ENCODE results near the gene MUC21. TPM values are rescaled to one million over a fixed set of nuclear protein-coding genes. Genes with fewer than 3 reads are reported as not detected.

MUC21 gene
- total RNA-seq = not detected
- long read RNA-seq = 0 reads

DNA sequence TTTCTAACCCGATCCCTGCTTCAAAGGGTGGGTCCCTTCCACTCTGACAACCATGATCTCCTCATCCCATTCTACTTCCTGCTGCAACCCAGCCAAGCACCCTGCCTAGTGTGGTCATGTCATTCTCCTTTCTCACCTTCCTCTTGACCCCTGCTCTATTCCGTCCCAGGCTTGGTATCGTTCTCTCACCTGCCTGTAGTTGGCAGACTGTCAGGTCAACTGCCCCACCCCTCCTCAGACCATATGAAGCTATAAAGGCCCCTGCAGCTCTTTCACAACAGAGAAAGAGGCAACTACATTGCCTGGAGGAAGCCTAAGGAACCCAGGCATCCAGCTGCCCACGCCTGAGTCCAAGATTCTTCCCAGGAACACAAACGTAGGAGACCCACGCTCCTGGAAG, at the start of gene MUC21:
MUC21 (plus strand) TSS at position 280 of the 400 bp plus-strand sequence. CDS start 241 bp downstream, outside the sequence.
- no peak for DNase-seq (ENCODE audit: low spot score)
- intact Hi-C loops (cut with DNase I) = no loop called here

DNA sequence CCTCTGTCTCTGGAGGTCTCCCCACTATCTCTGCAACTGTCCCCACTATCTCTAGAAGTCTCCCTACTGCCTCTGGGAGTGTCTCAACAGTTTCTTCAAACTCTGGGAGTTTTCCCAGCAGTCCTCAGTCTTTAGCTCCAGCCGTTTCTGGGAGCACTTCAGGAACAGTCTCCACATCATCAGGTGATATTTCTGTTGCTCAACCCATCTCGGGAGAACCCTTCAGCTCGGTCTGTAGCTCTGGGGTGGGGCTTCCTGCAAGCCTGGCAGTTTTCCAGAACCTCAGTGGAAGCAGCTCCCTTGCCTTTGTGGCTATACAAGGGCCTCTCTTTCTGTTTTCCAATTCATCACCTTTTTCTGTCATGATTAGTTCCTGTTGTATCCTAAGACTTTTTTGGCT, 48.5 kb upstream of the MUC21 start:
- DNase-seq (ENCODE audit: low spot score) = no peak
- intact Hi-C loops (cut with DNase I) = no loop called here

DNA sequence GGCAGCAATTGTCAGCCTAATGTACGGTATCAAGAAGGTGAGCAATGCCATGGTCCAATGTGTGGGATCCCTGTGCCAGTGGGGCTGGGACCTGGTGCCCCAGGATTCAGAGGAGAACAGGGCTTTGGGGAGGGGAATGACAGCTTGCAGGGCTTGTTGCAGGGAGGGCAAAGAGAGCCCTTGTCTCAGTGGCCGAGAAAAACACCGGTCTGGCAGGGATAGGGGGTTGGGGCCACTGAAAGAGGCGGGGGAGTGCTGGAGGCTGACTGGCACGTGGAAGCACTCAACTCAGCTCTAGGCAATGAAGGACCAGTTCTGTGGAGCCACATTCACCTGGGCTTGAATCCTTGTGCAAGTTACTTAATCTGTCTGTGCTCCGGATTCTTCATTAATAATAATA, 46.3 kb upstream of the MUC21 start:
- intact Hi-C loops (cut with DNase I) = no loop called here
- DNase-seq (ENCODE audit: low spot score) = no peak

DNA sequence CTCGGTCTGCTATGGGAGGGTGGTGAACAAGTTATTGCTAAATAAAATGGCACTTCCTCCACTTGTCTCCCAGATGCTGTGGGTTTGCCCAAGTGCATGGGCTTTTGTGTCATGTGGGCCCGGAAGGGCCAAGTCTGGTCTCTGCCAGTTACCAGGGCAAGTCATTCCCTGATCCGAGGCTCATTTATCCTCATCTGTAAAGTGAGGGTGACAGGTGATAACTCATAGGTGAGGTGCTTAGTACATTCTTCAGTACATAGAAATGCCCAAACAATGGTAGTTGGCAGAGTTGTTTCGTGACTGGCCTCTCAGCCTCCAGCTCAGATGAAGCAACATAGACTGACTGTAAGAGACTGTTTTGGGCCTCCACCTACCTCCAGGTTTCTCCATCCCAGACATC, 44.8 kb upstream of the MUC21 start:
- intact Hi-C loops (cut with DNase I) = no loop called here
- no peak for DNase-seq (ENCODE audit: low spot score)

DNA sequence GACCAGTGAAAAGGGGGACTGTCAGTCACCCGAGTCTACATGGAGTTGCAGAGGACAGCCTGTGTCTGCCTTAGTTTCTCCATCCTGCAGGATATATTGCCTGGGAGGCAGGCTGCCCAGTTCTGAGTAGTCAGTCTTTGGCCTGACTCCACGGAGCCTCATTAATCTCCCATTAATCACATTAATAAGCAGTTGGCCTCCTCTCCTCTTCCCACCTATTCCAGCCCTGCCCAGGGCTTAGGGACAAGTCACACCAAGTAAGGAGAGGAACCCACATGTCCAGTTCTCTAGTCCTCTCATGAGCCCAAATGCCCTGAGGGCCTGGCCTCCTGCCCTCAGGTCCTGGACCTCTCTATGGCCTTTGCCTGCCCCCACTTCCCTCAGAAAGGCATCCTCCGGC, 44.0 kb upstream of the MUC21 start:
- intact Hi-C loops (cut with DNase I) = no loop called here
- no peak for DNase-seq (ENCODE audit: low spot score)

DNA sequence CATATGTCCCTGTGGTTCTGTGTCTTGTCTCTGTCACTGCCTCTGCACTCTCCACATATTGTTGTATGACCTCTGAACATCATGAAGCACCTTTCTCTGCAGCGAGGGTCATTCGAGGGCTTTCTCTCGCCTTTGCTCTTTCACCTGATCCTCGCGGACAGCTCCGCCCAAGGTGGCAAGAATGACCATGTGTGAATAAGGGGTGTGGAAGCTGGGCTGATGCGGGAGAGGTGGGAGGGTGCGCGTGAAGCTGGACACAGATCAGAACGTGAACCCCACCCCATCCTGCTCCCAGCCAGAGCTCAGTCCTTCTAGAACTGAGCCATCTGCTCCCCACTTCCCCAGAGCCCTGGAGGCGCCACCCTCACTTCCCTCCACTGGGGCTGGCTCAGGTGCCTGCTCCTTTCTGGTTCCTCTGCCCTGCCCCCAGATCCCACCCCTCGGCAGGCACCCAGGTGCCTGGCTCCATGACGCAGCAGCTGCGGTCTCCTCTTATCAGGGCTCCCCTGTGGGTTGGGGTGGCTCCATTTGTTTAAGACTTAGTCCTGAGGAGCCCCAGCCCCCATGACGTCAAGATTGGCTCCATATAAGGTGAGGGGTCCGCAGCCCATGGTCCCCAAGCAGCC, 43.0 kb upstream of the MUC21 start, which contains the start of gene MUCL3:
MUCL3 (plus strand) TSS at position 613 of the 626 bp plus-strand sequence. CDS start 27 bp downstream, outside the sequence.
- DNase-seq (ENCODE audit: low spot score) = no peak
- intact Hi-C loops (cut with DNase I) = no loop called here

DNA sequence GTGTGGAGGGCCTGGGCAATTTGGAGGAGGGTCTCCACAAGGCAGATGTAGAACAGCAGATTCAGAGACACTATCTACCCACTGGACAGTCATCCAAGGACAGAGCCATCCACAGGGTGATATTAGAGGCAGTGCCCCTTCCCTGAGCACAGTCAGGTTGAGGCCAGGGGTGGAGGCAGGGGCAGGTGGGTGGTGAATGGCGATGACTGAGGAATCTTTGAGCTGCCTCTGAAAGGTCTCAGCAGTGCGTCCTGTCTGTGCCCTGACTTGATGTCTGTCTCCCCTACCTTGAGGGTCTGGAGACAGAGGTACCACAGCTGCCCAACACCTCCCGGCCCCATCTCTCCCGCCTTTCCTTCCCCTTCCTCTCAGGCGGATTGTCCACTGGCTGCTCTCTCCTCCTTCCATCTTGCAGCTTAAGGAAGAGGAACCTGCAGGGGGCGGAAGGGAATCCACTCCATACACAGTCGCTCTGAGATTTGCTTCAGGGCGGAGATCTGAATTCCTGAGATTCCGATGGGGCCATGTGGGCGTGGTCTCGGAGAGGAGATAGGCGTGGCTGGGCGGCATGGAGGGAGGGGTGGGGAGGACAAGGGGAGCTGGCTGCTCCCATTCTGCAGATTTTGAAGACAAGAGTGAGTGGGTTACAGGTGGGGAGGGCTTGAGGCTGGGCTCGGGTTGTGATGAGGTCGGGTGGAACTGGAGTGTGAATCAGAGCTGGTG, 41.0 kb upstream of the MUC21 start:
- no peak for DNase-seq (ENCODE audit: low spot score)
- intact Hi-C loops (cut with DNase I) = no loop called here

DNA sequence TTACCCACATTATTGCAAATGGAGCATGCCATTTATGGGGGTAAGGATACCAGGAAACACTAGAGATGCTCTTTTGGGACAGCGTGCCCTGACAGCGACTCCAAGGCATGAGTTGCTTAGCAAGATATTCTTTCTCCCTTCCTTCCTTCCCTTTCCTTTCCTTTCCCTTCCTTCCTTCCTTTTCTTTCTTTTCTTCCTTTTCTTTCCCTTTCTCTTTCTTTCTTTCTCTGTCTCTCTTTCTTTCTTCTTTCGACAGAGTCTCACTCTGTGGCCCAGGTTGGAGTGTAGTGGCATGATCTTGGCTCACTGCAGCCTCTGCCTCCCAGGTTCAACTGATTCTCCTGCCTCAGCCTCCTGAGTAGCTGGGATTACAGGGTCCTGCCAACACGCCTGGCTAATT, 39.5 kb upstream of the MUC21 start:
- DNase-seq (ENCODE audit: low spot score) = no peak
- intact Hi-C loops (cut with DNase I) = no loop called here

DNA sequence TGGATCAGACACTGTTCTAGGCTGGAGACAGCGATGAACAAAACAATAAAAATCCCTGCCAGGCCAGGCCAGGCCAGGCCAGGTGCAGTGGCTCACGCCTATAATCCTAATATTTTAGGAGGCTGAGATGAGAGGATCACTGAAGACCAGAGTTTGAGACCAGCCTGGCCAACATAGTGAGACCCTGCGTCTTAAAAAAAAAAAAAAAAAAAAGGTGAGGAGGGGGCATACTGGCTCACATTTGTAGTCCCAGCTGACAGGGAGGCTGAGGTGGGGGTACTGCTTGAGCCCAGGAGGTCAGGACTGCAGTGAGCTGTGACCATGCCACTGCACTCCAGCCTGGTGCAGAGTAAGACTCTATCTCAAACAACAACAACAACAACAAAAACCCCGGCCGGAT, 38.2 kb upstream of the MUC21 start:
- intact Hi-C loops (cut with DNase I) = no loop called here
- DNase-seq (ENCODE audit: low spot score) = no peak

DNA sequence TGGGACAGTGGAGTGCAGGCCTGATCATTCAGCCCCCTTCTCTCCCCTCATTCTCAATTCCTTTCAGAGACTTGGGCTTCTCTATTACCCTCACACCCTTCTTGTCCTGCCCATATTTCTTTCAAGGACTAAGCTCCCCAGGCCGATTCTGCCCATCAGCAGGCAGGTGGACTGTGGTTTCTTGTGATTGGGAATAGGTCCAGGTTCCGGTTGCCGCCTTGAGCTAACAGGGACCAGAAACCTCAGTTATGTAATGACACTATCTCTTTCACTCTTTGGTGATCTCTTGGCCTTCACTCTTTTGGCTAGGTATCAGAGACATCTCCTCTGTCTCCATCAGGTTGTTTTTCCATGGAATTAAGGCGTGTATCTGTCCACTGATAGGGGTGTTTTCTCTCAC, 36.3 kb upstream of the MUC21 start:
- intact Hi-C loops (cut with DNase I) = no loop called here
- DNase-seq (ENCODE audit: low spot score) = no peak

DNA sequence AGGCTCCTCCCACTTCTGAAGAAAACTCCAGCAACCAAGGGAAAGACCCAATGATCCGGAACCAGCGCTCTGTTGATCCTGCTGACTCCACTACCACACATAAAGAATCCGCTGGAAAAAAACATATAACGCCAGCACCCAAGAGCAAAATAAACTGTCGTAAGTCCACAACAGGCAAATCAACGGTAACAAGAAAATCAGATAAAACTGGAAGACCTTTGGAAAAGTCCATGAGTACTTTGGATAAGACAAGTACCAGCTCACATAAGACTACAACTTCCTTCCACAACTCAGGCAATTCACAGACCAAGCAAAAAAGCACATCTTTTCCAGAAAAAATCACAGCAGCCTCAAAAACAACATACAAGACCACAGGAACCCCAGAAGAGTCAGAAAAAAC, 34.7 kb upstream of the MUC21 start:
- intact Hi-C loops (cut with DNase I) = no loop called here

DNA sequence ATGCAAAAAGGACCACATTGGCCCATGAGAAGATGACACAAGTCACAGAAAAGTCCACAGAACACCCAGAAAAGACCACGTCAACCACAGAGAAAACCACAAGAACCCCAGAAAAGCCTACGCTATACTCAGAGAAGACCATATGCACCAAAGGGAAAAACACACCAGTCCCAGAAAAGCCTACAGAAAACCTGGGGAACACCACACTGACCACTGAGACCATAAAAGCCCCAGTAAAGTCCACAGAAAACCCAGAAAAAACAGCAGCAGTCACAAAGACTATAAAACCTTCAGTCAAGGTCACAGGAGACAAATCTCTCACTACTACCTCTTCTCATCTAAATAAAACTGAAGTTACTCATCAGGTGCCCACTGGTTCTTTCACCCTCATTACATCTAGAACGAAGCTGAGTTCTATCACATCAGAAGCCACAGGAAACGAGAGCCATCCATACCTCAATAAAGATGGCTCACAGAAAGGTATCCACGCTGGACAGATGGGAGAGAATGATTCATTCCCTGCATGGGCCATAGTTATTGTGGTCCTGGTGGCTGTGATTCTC, 31.5 kb upstream of the MUC21 start:
- no peak for DNase-seq (ENCODE audit: low spot score)

More for the DNA sequence above, 34.7 kb upstream of the MUC21 start:
- DNase-seq (ENCODE audit: low spot score) = no peak

DNA sequence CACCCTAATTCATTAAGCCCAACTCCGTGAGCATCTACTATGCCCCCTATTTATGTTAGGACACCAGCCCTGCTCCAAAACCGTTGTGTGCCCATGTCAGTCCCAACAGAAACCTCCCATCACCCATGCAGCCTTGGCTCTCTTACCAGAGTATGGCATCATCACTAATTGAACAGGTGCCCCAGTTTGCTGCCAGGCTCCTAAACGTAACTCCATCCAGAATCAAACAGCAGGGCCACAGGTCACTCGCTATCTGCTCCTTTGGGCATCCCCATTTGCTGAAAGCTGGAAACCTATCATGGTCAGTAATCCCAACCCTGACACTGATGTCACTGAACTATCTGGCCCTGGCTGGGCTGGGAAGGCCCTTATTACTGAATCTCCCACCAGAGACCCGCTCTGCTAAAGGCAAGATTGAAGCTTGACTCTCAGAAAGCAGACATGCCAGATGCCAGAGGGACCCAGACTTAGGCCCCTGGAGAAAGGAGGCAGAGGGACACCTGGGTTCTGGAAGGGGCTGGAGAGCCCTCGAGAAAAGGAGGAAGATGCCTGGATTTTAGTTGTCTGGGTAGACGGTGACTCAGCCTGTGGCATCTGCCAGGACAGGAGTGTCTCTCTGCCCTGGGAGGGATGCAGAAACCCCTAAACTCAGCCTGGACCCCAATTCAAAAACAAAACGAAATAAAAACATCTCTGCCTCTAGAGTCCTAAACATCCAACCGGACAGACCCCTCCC, 28.7 kb upstream of the MUC21 start:
- intact Hi-C loops (cut with DNase I) = no loop called here
- DNase-seq (ENCODE audit: low spot score) = no peak

More for the DNA sequence above, 31.5 kb upstream of the MUC21 start:
- intact Hi-C loops (cut with DNase I) = no loop called here

DNA sequence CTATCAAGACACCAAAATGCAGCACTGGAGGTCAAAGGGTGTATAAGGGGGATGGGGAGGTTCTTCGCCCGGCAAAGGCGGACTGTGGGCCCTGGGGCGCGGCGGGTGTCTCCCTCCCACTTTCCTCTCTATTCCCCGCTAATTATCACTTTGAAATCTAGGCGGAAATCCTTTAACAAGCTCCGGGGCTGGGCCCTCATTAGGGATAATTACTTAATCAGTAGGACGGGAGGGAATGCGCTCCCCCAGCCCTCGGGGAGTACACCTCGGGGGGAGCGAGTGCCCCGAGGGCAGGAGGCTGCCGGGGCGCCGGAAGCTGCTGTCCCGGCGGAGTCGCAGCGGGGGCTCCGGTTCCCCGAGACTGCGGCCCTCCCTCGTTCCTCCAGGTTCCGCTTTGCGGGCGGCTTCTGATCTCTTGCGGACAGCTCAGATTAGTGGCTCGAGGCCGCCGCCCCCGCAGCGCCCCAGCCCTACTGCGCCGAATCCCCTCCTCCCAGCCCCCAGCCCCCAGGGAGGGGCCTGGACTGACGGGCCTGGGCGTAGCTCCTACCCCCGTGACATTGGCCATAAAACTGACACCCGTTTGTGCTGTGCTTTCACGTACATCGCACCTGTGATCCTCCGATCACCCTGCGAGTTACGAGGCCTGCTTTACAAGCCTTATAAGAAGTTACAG, 28.0 kb upstream of the MUC21 start:
- peak; percentile 87 for DNase-seq (ENCODE audit: low spot score)
- intact Hi-C loops (cut with DNase I) = no loop called here

DNA sequence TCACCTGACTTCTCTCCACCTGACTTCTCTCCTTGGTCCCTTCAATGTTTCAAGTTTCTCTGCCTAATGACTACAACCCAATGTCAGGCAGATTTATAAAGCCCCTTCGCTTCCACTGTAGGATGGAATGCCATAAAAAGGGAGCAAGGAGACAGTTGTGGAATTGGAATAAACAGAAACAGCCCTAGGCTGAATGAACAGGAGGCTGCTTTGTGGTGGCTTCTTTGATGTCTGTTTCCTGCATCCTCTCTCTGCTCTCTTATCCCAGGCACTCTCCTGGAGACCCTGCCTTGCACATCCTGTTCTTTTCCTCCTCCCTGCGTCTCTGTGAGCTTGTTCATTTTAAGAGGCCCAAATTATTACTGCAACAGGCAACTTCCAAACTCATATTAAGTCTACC, 25.8 kb upstream of the MUC21 start:
- intact Hi-C loops (cut with DNase I) = no loop called here
- no peak for DNase-seq (ENCODE audit: low spot score)

DNA sequence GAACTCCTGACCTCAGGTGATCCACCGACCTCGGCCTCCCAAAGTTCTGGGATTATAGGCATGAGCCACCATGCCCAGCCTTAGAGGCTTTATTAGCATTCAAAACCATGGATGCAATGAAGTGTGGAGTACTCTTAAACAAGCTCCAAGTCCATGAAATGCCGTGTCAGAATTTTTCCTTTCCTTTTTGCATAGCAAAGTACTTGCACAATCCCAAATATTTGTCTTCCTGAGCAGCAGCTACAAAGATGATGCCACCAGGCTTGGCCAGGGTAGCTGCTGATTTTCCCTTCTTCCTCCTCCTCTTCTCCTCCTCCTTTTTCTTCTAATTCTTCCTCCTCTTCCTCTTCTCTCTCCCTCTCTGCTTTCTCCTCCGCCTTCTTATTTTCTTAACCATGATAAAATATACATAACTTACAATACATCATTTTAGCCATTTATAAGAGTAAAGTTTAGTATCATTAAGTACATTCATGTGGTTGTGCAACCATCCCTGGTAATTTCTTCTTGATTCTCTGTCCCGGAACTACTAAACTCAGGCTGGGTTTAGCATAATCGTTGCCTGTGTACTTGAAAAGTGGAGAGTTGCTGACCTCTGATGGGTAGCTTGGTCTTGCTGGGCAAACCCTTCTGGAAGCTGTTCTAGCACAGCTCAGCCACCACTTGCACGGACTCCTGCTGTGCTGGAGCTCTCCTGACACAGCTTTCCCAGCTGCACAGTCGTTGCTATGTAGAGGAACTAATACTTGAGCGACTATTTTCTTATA, 22.4 kb upstream of the MUC21 start:
- intact Hi-C loops (cut with DNase I) = no loop called here
- DNase-seq (ENCODE audit: low spot score) = no peak

DNA sequence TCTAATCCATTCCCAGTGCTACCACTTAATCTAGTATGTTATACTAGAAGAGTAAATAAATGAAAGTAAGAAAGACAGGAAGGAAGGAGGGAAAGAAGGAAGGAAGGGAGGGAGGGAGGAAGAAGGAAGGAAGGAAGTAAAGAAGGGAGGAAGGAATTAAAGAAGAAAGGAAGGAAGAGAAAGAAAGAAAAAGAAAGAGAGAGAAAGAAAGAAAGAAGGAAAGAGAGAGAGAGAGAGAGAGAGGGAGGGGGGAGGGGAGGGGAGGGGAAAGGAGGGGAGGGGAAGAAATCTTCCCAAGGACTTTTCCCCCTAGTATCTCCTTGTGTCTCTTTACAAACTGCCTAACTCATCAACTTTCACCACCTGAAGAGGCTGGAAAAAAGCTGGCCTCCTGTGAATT, 20.8 kb upstream of the MUC21 start:
- no peak for DNase-seq (ENCODE audit: low spot score)

DNA sequence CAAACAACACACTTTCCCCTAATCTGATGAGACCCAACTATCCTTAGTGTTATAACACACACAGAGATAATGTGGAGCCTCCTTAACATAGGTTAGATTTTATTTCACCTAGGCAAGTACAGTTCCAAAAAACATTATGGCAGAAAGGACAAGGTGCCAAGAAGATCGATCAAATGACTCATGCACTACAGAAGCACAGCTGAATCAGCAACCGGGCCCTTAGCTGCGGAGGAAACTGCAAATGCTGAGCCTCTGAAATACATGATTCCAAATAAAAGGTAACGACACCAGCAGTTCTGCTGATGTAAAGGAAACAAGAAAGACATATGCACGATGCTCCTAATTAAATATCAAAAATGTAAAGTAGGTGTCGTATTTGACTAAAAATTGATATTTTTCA, 19.9 kb upstream of the MUC21 start:
- intact Hi-C loops (cut with DNase I) = no loop called here
- DNase-seq (ENCODE audit: low spot score) = no peak

More for the DNA sequence above, 20.8 kb upstream of the MUC21 start:
- intact Hi-C loops (cut with DNase I) = no loop called here

DNA sequence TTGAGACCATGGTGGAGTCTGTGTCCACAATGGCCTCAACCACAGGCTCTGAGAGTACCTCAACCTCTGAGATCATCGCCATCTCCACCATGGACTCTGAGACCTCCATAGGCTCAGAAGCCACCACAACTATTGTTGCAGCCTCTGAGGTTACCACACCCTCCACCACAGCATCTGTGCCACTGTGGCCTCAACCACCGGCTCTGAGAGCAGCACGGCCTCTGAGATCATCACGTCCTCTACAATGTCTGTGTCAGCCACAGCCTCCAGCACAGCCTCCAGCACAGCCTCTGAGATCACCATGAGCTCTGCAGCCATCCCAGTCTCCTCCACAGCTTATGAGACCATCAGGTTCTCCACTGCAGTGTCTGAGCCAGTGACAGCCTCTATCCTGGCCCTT, 19.4 kb upstream of the MUC21 start:
- DNase-seq (ENCODE audit: low spot score) = no peak
- intact Hi-C loops (cut with DNase I) = no loop called here

Measured in cardiac septum (tissue), 1 donor.